HG02885 (cell line): ENCODE results near the gene KRTAP5-4.
"Not testable (repeated sequence)": the region's sequence is repeated elsewhere in the genome, so short reads cannot be mapped to it uniquely, and the experiment has no call there.

Source experiments
- ATAC-seq: cut with Tn5 transposase; IDR thresholded peaks from one replicate; pipeline ENCODE4 v1.9.1; 2021; ENCODE audit warnings: mild to moderate bottlenecking; ENCODE audit not compliant: unreplicated experiment, poor library complexity

The KRTAP5-4 gene

DNA sequence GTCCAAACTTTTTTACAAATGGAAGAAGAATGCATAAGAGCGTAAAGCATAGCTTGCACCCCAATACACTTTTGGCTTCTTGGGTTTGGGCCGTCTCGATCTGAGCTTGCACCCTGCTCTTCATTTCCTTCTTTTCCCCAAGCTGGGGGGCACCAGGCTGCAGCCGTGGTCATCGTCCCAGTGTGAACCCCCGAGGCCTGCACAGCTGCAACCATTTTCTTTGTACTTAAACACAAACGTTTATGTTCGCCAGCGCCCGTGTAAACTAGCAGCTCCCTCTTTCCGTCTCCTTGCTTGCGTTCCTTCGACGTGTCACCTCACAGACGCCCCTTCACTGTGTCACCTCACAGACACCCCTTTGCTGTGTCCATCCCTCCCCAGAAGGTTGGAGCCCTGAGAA is 17.7 kb upstream of the KRTAP5-4 start:
- ATAC-seq, result no peak

DNA sequence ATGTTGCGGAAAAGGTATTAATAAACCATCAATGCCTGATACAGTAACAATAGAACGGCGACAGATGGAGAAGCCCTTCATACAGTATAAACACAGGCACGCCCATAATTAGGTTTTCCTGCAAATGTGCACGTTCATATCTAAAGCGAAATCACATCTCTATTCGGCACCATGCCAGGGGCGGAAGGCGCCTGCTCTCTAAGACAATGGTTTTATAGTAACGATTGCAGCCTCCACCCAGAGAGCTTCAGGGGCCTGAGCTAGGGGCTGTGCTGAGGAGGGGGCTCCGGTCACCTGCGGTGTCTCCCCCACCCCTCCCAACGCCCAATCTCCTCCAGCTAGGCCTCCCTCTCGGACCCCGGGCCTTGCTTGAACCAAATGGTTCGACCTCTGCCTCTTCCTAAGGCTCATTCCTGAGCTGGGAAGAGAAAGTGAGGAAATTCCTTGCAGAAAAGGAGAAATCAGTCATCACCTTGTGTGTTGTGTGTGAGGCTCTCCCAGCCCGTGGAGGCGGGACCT is 17.2 kb upstream of the KRTAP5-4 start:
- ATAC-seq, result no peak

DNA sequence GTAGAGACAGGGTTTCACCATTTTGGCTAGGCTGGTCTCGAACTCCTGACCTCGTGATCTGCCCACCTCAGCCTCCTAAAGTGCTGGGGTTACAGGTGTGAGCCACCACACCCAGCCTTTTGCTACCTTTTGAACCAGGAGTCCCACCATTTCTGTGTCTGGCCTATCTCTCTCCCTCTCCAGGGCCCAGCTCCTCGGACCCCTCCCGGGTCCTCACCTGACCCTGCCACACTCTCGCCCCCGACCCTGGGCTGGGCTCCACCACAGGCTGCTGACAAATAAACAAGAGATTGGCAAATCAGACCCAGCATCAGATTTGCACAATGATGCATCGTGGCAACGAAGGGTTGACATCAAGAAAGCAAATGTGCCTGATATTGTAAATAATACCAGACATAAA is 16.4 kb upstream of the KRTAP5-4 start:
- ATAC-seq, result no peak

DNA sequence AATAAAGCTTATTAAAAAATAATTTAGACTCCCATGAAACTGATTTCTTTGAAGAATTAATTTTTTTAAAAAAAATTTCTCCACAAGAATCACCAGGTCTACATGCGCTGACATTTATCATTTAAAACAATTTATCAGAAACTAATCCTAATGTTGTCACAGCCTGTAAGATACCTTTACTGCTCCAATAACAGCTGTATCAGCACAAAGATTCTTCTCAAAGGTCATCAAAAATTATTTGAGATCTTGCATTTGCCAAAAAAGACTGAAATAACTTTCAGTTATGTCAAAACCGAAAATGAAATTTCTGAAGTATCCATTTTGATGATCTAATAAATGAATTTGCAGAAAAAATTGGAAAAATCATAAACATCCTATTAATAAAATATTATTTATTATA is 15.7 kb upstream of the KRTAP5-4 start:
- ATAC-seq, result no peak

DNA sequence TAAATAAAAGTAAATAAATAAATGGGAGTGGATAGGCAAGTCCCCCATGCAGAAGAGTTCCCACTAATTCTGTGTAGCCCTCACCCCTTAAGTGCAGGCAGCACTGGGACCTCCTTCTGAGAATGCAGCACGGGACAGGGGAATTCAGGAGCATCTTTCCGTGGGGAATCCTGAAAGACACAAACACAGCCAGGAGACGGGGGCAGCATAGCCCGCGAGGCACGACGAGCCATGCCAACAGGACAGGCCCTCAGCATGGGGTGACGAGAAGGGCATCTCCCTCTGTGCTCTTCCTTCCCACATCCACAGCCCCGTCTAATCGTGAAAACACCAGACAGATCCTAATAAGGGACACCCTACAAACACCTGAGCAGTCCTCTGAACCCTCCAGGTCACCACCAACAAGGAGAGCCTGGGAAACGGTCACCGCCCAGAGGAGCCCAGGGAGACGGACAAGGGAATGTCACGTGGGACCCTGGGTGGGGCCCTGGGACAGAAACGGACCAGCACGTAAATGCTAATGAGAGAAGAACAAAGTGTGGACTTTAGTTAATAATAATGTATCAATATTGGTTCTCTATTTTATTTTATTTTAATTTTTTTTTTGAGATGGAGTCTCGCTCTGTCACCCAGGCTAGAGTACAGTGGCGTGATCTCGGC is 14.5 kb upstream of the KRTAP5-4 start:
- no peak for ATAC-seq

DNA sequence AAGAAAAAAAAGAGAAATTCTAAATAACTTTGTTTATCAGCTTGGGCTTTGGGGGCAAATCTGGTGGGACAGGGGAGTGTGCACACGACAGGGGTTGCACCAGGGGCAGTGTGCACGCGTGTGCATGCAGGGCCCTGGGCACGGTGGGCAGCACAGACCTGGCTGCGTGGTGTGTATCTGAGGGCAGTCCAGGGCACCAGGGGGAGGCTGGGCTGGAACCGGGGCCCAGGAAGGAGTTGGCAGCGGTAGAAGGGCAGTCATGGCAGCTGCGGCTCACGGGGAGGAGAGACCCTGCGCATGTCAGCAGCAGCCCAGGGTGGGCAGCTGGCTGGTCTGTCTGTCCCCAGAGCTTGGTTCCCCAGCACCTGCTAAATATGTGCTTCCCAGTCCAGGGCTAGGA is 11.9 kb upstream of the KRTAP5-4 start:
- ATAC-seq, result no peak

DNA sequence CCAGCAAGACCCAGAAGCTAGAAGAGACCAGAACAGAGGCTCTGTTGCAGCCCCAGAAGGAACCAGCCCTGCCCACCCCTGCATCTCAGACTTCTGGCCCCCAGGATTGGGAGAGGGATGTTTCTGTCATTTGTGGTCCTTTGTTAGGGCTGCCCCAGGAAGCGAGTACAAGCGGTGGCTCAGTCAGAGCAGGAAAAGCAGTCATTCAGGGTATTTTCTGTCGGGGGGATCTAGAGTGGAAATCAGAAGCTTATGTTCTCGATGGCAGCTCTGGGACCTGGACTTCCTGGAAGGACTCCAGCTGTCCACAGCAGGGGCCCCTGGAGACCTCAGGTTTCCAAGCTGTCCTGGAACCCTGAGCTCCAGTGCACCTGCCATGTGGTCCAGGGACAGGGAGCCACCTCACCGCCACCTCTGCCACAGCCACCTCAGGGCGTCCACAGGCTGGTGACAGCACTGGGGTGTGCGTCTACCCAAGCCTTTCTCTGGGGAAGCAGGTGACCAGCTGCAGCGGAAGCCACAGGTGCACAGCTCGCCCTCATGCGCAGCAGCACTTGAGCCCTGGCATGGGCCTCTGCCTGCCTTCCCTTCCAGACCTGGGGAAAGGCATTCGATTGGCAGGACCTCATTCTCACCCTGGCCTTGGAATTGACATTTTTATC is 10.2 kb upstream of the KRTAP5-4 start:
- ATAC-seq, result no peak

DNA sequence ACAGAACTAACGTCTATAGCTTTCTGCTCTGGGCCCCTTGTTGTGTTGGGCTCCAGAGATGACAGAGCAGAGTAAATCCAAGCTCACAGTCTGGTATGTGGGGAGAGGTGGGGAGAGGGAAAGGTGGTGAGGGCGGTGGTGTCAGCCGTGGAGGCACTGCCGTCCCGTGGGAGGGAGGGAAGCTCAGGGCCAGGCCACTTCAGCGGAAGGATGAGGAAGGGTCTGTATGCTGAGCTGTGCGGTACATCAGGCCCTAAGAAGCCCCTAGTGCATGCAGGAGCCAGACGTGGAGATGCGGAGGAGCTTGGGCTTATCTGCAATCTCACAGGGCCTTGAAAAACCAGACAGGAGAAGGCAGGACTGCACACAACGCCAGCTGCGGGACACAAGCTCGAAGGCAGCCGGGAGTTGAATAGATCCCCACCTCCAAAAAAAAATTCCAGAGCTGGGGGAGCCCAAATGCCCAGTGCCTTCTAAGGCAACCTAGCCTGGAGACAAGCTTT is 9.2 kb upstream of the KRTAP5-4 start:
- ATAC-seq, result no peak

DNA sequence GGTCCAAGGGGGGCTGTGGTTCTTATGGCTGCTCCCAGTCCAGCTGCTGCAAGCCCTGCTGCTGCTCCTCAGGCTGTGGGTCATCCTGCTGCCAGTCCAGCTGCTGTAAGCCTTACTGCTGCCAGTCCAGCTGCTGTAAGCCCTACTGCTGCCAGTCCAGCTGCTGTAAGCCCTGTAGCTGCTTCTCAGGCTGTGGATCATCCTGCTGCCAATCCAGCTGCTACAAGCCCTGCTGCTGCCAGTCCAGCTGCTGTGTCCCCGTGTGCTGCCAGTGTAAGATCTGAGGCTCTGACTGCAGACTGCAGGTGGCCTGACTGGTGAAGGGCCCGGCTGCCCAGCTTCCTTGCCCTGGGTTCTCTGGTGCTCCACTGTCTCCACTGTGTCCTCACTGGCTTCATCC is 8.3 kb upstream of the KRTAP5-4 start:
- no peak for ATAC-seq

DNA sequence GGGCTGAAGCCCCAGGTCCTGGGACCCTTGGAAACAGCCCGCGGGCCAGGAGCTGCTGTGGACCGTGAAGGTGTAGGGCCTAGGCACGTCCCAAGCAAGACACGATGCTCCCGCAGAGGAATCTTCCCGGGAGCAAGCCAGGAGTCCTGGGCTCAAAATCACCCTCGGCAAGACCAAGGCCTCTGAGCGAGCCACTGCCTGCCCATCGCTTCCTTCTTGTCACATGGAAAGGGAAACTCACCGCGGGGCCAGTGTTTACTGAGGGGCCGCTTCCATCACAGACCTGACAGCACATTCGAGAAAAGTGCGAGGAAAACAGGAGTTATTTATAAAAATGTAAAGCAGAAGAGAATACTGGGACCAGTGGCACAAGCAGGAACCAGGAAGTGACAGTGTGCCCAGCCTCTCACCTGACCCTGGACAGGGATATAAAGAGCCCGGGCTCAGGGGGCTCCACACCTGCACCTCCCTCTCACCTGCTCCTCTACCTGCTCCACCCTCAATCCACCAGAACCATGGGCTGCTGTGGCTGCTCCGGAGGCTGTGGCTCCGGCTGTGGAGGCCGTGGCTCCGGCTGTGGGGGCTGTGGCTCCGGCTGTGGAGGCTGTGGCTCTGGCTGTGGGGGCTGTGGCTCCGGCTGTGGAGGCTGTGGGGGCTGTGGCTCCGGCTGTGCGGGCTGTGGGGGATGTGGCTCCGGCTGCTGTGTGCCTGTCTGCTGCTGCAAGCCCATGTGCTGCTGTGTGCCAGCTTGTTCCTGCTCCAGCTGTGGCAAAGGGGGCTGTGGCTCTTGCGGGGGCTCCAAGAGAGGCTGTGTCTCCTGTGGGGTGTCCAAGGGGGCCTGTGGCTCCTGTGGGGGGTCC is 7.6 kb upstream of the KRTAP5-4 start, which contains the start of gene KRTAP5-5:
KRTAP5-5 (plus strand) TSS at position 450 of the 860 bp plus-strand sequence; CDS start at position 516, 66 bp downstream.
- no peak for ATAC-seq

DNA sequence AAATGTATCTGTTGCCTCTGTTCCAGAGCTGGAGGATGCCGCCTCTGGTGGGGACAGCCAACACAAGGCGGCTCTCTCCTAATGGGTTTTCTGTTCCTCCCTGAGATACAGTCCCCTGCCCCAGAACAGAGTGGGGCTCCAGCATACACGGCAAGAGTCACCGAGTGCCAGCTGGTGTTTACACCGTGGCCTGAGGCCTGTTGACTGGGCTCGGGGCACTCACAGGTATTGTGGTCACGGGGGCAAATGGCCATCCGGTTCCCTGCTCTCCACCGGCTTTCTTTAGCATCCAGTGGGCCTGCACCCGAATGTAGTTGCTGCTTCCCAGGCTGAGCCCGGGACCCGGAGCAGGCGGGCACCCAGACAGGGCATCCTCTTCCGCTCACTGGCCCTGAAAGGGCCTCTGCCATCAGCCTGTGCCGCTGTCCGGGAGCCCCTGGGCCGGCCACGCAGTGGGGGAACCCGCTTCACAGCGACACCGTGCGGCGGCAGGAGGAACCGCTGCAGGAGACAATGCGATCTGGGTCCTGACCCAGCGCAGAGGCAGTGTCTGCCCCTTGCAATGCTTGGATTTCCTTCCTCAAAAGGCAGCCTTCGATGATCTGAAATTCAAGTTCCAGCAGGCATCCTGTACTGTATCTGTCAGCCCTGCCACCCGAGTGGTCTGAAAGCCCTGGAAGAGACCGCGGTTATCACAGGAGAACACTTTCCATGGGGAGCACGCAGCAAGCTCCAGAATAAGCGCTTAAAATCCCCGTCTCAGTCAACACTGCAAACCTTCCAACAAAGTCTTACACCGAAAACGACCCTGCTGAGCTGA is 6.8 kb upstream of the KRTAP5-4 start:
- ATAC-seq, result peak; percentile 39

DNA sequence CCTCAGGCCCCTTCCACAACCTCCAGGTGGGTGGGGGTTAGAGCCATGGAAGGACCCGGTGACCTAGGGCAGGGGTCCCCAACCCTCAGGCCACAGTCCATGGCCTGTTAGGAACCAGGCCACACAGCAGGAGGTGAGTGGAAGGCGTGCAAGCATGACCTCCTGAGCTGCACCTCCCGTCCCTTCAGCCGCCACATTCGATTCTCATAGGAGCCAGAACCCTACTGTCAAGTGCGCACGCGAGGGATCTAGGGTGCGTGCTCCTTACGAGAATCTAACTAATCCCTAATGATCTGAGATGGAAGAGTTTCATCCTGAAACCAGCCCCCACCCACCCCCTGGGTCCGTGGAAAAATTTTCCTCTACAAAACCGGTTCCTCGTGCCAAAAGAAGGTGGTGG is 3.6 kb upstream of the KRTAP5-4 start:
- ATAC-seq, result no peak

DNA sequence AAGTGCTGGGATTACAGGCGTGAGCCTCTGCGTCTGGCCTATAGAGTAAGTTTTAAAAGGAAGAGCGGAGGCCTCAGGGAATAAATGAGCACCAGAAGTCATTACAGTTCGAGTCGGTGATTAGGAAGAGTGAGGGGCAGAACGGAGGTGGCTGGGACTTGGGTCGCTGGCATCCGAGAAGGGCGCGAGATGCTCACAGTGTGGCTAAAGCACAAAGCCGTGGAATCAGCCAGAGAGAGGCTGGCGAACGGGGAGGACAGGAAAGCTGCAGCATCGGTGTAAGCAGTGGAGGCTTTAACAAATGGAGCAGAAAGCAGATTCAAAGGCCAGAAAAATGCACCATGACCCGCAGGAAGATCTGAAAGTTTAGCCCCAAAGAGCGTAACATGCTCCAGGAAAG is 2.7 kb upstream of the KRTAP5-4 start:
- ATAC-seq, result no peak

DNA sequence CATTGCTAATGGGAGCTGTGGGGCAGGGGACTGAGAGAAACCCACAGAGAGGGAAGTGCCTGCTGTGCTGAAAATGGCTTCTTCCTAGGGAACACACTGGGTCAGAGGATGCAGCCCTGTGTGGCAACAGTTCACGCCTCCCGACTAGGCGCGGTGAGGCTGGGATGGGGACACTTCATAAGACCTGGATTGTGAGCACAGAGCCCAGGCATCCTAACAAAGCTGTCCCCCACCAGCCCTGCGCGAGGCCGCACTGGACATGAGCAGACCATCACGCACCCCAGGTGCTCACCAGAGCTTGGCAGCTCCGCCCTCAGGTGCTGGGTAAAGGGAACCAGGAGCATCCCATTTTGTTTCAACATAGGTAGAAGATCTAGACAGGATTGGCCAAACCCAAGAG is 1.8 kb upstream of the KRTAP5-4 start:
- ATAC-seq, result no peak

DNA sequence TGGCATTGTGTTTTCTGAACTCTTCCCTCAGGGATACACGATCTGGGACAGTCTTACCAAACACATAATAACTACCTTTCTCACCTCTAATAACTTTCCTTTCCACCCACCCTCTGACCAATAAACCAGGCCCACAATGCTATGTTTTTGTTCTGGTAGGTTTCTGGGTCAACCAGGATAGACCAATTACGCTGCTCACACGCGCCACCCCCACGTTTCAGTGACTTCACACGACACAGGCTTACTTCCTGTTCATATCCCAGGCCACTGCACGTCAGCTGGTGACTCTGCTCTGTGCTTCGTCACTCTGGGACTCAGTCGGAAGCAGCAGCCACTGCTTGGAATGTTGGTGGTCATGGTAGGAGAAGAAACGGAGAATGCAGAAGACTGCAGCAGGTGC is 2.5 kb downstream of the KRTAP5-4 start:
- no peak for ATAC-seq

DNA sequence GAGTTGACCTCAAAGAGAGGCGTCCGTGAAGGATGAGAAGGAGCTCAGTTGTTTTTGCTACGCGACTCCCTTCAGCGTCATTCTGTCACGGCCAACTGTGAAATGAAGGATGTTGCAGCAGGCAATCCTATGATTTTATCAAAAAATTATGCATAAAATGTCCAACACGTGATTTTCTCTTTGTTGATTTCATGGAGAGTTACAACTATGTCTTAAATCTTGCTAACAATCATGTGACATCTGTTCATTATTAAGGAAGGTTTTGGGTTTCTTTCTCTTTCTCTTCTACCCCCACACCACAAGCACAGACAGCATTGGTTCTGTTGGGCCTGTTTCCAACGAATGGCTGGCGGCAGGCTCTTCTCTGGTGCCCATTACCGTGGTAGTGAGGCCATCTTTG is 3.7 kb downstream of the KRTAP5-4 start:
- no peak for ATAC-seq

DNA sequence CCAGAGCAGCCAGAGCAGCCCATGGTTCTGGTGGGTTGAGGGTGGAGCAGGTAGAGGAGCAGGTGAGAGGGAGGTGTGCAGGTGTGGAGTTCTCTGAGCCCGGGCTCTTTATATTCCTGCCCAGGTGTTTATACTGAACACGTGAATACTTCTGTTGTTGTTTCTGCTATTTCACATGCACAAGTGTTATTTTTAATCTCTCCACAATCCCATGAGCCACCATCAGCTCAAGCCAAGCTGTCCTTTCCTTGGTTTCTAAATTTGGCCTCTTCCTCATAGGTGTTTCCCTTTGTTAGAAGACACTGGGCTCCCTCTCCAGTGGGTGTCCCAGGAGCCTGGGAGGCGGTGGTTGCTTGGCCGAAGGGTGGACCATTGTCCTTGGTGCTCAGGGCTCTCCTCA is 13.6 kb downstream of the KRTAP5-4 start, which contains the start of gene KRTAP5-3:
KRTAP5-3 (minus strand) TSS at position 101 of the 400 bp plus-strand sequence; CDS start at position 23, 78 bp downstream.
- ATAC-seq, result no peak

DNA sequence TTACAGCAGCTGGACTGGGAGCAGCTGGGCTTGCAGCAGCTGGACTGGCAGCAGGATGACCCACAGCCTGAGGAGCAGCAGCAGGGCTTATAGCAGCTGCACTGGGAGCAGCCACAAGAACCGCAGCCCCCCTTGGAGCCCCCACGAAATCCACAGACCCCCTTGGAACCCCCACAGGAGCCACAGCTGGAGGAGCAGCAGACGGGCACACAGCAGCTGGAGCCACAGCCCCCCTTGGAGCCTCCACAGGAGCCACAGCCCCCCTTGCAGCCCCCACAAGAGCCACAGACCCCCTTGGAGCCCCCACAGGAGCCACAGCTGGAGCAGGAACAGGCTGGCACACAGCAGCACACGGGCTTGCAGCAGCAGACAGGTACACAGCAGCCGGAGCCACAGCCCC is 14.0 kb downstream of the KRTAP5-4 start:
- ATAC-seq, result not testable (repeated sequence)

DNA sequence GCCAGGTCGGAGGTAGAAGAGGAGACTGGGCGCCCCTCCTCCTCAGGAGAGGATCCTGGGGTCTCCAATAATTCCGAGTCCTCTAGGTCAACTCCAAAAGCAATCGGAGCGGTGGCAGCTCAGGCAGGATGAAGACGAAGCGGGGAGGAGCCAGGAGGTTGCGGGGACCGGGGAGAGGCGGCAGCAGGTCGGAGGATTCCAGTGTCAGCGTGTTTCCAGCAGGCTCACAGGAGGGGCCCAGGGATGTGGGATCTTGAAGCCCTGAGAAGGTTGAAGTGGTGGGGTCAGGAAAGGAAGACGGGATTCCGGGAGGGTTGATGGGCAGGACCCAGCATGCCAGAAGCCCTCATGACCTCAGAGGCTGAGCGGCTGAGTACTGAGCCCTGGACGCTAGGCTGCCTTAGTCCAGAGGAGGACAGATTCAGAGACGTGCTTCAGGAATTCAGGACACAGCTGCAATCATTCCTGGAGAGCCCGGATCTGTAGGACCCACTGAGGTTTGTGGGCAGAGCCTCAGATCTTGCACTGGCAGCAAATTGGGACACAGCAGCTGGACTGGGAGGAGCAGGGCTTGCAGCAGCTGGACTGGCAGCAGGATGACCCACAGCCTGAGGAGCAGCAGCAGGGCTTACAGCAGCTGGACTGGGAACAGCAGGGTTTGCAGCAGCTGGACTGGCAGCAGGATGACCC is 14.6 kb downstream of the KRTAP5-4 start:
- ATAC-seq, result not testable (repeated sequence)
